Mononuclear cell (primary cell): ENCODE data around the gene PTPN11. TPM values are rescaled to one million over a fixed set of nuclear protein-coding genes. Genes with fewer than 3 reads are reported as not detected.
"Not testable (repeated sequence)": the region's sequence is repeated elsewhere in the genome, so short reads cannot be mapped to it uniquely, and the experiment has no call there.

ENCODE experiments used
- H3K27me3 ChIP-seq: 2 replicates; pipeline ENCODE4 v1.6.0; 2011; ENCODE audit warnings: low read length, control low read depth; ENCODE audit not compliant: insufficient read depth
- H3K4me1 ChIP-seq: 2 replicates; pipeline ENCODE4 v1.5.1; 2011; ENCODE audit warnings: mild to moderate bottlenecking, low read length, control low read depth; ENCODE audit not compliant: insufficient read depth
- H3K4me3 ChIP-seq: 2 replicates; pipeline ENCODE4 v1.5.1; 2011; ENCODE audit warnings: mild to moderate bottlenecking, low read length, moderate library complexity
- H3K9me3 ChIP-seq: 2 replicates; pipeline ENCODE4 v1.5.1; 2011; ENCODE audit warnings: low read depth, mild to moderate bottlenecking, control low read depth, low read length
- total RNA-seq: library from RNA; depleted of rRNA; stranded (reverse); fragments of >200 nt; gene quantifications from one replicate; pipeline ENCODE4 v1.2.3, GENCODE V29; 2012

Gene PTPN11
- total RNA-seq, 1 donor, result 49.2 TPM

DNA sequence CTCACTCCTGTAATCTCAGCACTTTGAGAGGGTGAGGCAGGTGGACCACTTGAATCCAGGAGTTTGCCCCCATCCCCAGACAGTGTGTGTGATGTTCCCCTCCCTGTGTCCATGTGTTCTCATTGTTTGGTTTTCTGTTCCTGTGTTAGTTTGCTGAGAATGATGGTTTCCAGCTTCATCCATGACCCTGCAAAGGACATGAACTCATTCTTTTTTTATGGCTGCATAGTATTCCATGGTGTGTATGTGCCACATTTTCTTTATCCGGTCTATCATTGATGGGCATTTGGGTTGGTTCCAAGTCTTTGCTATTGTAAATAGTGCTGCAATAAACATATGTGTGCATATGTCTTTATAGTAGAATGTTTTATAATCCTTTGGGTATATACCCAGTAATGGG is 38.4 kb downstream of the PTPN11 start:
- not testable (repeated sequence) for H3K9me3 ChIP-seq, H3K4me3 ChIP-seq, H3K27me3 ChIP-seq, H3K4me1 ChIP-seq

DNA sequence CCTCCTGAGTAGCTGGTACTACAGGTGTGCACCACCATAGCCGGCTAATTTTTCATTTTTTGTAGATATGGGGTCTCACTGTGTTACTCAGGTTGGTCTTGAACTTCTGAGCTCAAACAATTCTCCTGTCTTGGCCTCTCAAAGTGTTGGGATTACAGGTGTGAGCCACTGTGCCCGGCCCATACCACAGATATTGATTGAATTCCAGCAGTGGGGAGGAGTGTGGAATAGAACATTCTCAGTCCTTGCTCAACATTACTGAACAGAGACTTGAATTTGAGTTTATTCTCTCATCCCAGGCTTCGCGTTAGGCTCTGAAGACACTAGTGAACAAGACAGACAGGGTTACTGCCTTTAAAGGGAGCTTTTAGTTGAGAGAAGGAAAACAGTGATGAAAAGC is 39.6 kb downstream of the PTPN11 start:
- H3K27me3 ChIP-seq, result no peaks in the 10 kb centered on the region
- no peaks in the 10 kb centered on the region for H3K9me3 ChIP-seq
- no peaks in the 10 kb centered on the region for H3K4me1 ChIP-seq
- H3K4me3 ChIP-seq, result no peak overlapping the region

DNA sequence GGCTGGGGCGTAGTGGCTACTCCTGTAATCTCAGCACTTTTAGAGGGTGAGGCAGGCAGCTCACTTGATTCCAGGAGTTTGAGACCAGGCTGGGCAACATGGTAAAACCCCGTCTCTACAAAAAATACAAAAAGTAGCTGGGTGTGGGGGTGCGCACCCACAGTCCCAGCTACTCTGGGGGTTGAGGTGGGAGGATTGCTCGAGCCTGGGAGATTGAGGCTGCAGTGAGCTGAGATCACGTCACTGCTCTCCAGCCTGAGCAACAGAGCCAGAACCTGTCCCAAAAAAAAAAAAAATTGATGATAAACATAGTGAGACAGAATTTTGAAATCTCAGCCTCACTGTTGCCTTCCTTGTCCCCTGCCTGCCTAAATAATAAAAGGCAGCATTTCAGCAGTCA is 40.0 kb downstream of the PTPN11 start:
- no peaks in the 10 kb centered on the region for H3K27me3 ChIP-seq
- no peaks in the 10 kb centered on the region for H3K4me1 ChIP-seq
- no peak overlapping the region for H3K4me3 ChIP-seq
- H3K9me3 ChIP-seq, result no peaks in the 10 kb centered on the region

DNA sequence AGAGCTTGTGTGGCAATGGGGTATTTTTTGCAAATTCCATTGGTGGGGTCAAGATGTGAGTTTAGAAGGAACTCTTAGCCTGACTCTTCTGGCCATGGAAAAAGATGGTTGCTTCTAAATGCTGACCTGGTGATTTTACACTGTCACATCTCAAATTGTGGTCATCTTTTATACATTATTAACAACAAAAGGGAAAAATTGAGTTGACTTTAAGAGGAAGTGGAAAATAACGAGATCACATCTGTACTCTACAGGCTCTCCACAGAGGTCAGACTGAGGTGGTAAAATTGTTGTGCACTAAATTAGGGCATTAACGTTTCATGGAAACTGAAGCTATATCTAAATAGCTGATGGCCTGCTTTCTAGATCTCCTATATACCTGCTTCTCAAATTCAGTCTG is 44.7 kb downstream of the PTPN11 start:
- Histone ChIP-seq H3K4me1 (no peaks in the 10 kb centered on the region), H3K27me3 (no peaks in the 10 kb centered on the region), H3K9me3 (no peaks in the 10 kb centered on the region), H3K4me3 (no peak overlapping the region)

DNA sequence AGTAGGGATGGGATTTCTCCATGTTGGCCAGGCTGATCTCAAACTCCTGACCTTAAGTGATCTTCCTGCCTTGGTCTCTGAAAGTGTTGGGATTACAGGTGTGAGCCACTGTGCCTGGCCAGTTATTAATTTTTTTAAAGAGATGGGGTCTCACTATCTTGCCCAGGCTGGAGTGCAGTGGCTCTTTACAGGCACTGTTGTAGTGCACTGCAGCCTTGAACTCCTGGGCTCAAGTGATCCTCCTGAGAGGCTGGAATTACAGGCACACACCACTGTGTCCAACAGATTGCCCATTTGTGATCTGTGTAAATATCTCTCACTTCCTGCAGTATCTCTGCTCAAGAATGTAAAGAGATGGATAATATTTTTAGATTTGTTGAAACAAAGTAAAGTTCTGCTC is 45.9 kb downstream of the PTPN11 start:
- Histone ChIP-seq H3K27me3 (no peaks in the 10 kb centered on the region), H3K9me3 (no peaks in the 10 kb centered on the region), H3K4me1 (no peaks in the 10 kb centered on the region), H3K4me3 (no peak overlapping the region)

DNA sequence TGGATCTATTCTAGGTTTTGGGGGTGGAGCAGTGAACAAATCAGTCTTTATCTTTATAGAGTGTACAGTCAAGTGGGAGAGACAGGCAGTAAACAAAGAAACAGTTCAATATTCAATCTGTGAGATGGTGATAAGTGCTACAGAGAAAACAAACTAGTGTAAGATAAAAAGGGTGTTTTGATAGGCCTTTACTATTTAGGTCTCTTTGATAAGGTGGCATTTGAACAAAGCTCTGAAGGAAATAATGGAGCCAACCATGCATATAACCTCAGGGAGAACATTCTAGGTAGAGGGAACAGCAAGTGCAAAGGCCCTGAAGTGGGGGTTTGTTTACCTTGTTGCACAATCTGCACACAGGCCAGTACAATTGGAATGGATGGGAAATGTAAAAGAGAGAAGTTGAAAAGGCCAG is 47.3 kb downstream of the PTPN11 start:
- H3K9me3 ChIP-seq, result no peaks in the 10 kb centered on the region

DNA sequence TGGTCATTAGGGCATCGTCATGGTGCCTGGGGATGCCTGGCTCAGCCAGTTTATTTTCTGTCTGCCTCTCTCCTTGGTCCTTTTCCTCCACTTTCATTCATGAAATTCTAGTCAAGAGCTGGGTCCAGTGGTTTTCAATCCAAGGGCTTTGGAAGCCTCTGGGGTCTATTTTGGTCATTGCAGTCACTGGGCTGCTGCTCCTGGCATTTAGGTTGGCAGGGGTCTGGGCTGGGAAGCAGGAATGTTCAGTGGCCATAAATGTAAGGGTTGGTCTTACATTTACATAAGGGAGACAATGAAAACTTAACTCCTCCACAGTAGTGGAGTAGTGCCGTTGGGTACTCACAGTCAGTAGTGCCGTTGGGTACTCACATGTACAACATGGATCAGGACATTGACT is 48.1 kb downstream of the PTPN11 start:
- Histone ChIP-seq H3K9me3 (no peaks in the 10 kb centered on the region), H3K4me3 (no peak overlapping the region), H3K4me1 (no peaks in the 10 kb centered on the region)

More for the DNA sequence above, 47.3 kb downstream of the PTPN11 start:
- H3K27me3 ChIP-seq, result no peaks in the 10 kb centered on the region
- no peak overlapping the region for H3K4me3 ChIP-seq
- no peaks in the 10 kb centered on the region for H3K4me1 ChIP-seq

DNA sequence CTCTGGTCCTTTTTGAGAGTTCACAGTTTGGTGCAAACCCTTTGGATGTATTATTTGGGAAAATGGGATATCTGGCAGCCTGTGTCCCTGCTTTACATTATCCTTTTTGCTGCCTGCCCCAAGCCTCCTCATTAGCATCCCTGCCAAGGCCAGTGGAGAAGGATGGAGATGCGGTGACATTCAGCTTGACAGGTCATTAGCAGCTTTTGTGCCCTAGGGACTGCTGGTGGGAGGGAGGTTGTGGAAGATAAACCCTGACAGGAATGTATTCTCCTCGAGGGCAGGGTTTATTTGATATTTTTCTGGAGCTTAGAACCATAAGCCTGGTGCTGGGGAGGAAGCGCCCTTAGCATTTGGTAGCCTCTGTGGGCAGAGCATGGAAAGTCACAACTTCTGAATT is 49.3 kb downstream of the PTPN11 start:
- Histone ChIP-seq H3K4me1 (no peaks in the 10 kb centered on the region), H3K27me3 (no peaks in the 10 kb centered on the region), H3K4me3 (no peak overlapping the region), H3K9me3 (no peaks in the 10 kb centered on the region)

More for the DNA sequence above, 48.1 kb downstream of the PTPN11 start:
- no peaks in the 10 kb centered on the region for H3K27me3 ChIP-seq

DNA sequence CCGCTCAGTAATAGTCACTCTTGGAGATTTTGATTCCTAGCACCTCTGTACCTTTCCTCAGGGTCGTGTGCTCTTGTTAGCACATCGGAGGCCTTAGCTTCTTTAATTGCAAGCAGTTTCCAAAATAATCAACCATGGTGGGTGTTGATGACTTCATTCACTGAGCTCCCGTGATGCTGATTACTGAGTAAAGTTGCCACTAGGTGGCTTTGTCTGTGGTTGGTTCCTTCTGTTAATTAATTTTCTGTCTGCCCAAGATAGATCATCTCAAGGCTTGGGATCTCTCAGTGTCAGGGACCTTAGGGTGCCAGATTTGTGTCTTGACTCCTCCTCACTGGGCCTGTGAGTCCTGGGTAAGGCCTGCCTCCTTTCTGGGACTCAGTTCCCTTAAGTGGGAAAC is 54.3 kb downstream of the PTPN11 start:
- Histone ChIP-seq H3K9me3 (no peaks in the 10 kb centered on the region), H3K27me3 (no peaks in the 10 kb centered on the region), H3K4me1 (no peaks in the 10 kb centered on the region), H3K4me3 (no peak overlapping the region)

DNA sequence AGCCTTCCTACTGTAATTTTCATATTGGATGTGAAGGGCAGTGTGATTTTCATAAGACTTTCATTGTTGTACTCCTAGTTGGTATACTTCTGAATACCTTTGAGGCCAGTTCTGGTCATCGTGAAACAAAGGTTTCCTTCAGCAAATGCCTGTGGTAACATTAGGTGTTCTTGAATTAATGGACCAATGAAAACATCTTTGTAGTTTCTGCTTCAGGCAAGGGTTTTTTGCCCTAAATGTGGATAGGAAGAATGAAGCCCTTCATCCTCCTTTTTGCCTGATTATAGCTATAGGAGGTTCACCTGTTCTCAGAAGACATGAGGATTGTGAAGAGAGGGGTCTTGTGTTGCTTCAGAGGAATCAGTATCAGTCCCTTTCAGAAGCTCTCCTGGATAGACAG is 60.7 kb downstream of the PTPN11 start:
- Histone ChIP-seq H3K9me3 (no peaks in the 10 kb centered on the region), H3K4me3 (no peak overlapping the region), H3K27me3 (no peaks in the 10 kb centered on the region), H3K4me1 (no peaks in the 10 kb centered on the region)

DNA sequence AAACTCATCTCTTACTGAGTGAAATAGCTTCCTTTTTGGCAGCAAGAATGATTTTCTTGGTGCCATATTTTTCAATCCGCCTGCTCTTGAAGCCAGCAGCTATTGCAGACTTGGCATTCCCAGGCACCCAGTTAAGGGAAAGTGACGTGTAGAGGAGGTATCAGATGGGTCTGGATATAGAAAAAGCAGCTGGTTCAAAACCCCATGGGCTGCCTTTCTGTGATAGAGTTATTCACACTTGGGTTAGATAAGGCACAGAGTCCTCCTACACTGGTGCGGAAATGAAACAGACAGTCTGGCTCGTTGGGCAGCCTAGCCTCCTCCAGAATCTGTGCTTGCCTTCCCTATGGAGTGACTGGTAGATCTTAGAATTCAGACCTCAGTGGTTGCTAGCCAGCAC is 62.2 kb downstream of the PTPN11 start:
- no peaks in the 10 kb centered on the region for H3K4me1 ChIP-seq
- no peaks in the 10 kb centered on the region for H3K27me3 ChIP-seq
- no peaks in the 10 kb centered on the region for H3K9me3 ChIP-seq
- H3K4me3 ChIP-seq, result no peak overlapping the region

DNA sequence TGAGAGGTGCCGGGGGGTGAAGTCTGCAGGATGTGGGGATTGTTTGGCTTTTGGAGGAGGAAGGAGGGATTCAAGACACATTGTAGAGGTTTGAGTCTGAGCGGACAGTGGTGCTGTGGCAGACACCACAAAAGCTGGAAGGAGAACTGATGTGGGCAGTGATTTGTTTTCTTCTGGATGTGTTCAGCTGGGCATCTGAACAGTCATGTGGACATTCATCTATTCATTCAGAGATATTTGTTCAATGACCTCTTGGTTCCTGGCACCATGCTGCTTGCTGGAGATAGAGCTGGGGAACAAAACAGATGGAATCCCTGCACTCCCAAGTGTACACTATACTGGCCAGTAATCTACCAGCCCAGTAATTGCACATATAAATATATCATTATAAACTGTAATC is 64.0 kb downstream of the PTPN11 start:
- no peak overlapping the region for H3K4me3 ChIP-seq
- no peaks in the 10 kb centered on the region for H3K4me1 ChIP-seq
- H3K27me3 ChIP-seq, result no peaks in the 10 kb centered on the region
- no peaks in the 10 kb centered on the region for H3K9me3 ChIP-seq

DNA sequence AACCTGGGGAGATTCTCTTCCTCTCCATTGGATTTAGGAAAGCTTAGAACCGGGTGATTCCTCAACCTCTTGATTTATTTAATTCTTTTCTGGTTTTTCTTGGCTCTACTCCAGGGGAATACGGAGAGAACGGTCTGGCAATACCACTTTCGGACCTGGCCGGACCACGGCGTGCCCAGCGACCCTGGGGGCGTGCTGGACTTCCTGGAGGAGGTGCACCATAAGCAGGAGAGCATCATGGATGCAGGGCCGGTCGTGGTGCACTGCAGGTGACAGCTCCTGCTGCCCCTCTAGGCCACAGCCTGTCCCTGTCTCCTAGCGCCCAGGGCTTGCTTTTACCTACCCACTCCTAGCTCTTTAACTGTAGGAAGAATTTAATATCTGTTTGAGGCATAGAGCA is 67.6 kb downstream of the PTPN11 start:
- H3K4me3 ChIP-seq, result no peak overlapping the region

DNA sequence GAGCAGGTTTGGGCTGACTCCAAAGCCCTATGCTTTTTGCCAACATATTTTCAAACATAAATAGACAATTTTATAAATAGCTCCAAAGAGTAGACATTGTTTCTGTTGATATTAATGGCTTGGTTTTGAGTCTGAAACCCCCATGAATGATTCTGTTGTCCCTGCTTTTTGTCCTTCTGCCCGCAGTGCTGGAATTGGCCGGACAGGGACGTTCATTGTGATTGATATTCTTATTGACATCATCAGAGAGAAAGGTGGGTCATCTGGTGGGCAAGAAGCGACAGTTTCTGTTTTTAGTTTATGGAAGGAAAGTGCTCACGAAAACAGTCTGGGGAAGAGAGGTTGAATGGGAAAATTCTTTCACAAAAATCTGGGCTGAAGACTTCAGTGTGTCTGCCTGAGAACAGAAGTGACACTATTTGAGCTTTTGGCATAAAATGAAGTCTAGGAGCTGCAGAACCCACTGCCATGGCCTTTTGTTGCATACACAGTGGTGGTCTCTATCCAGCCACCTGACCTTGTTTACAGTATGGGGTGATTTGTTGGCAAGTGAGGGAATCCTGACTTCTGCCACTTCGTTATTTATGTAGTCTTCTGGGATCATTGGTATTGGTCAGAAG is 69.6 kb downstream of the PTPN11 start:
- no peak overlapping the region for H3K4me3 ChIP-seq
- H3K9me3 ChIP-seq, result no peaks in the 10 kb centered on the region
- H3K4me1 ChIP-seq, result no peaks in the 10 kb centered on the region
- no peaks in the 10 kb centered on the region for H3K27me3 ChIP-seq

More for the DNA sequence above, 67.6 kb downstream of the PTPN11 start:
- Histone ChIP-seq H3K27me3 (no peaks in the 10 kb centered on the region), H3K9me3 (no peaks in the 10 kb centered on the region), H3K4me1 (no peaks in the 10 kb centered on the region)

DNA sequence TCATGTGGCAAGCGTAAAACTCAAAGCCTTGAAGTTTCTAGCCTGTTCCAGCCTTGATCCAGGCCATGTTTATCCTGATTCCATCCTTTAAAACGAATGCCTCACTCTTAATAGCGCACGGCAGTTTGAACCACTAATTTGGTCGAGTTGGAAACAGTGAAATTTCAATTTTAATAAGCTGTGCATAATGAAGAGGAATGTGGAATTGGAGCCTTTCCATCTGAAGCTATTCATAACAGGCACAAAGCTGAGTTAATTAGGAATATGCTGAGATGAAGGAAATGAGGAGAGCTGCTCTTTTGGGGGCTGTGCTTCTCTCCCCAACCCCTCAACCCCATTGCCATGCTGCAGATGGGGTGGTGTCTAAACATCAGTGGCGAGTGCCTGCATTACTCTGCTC is 70.7 kb downstream of the PTPN11 start:
- H3K4me1 ChIP-seq, result no peaks in the 10 kb centered on the region

DNA sequence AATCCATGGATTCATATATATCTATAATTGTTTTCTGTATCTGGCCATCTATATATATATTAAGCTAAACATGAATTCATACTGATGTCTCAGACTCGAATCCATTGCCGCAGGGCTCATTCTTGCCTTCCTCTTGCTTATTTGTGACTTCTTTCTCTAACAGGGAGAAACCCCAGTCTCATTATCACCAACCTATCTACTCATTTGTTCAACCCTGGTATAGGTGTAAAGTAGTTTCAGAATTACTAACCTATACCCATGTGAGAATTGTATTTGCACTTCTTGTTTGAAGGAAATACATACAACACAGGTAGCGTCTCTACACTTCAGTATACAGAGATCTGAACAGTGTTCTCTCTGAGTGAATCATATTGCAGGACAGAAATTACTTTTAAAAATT is 77.7 kb downstream of the PTPN11 start:
- H3K9me3 ChIP-seq, result no peaks in the 10 kb centered on the region
- H3K4me1 ChIP-seq, result no peaks in the 10 kb centered on the region
- no peaks in the 10 kb centered on the region for H3K27me3 ChIP-seq
- H3K4me3 ChIP-seq, result no peak overlapping the region

More for the DNA sequence above, 70.7 kb downstream of the PTPN11 start:
- no peaks in the 10 kb centered on the region for H3K27me3 ChIP-seq
- no peaks in the 10 kb centered on the region for H3K9me3 ChIP-seq
- H3K4me3 ChIP-seq, result no peak overlapping the region
